ENCODE measurements around the gene WRNIP1. TPM values are rescaled to one million over a fixed set of nuclear protein-coding genes. Genes with fewer than 3 reads are reported as not detected.

WRNIP1 gene
- total RNA-seq, 1 experiment from 2014 or later = 38.1 TPM

- H3K27me3 Mint-ChIP-seq (ENCODE audit: low read depth) = no peaks in the 10 kb centered on the region; the same call in 1 of the 2 replicates
- Histone ChIP-seq H4K5ac (ENCODE audit: insufficient read length, low read depth, low read length) (no peak overlapping the region), H2AK5ac (ENCODE audit: insufficient read length, low read length) (no peak overlapping the region), H3K4me2 (ENCODE audit: insufficient read depth, insufficient read length, low read length) (no peak overlapping the region), H2BK20ac (ENCODE audit: low read depth, low read length, poor library complexity, severe bottlenecking) (no peak overlapping the region), H4K91ac (ENCODE audit: insufficient read length, low read depth, low read length) (no peak overlapping the region), H3K27me3 (ENCODE audit: insufficient read depth, low read length) (no peaks in the 10 kb centered on the region), H3K4me1 (ENCODE audit: insufficient read depth, low read length) (no peaks in the 10 kb centered on the region), H3K27ac (ENCODE audit: insufficient read length, low read depth, low read length) (no peak overlapping the region), H3K23ac (ENCODE audit: insufficient read length, low read depth, low read length) (no peak overlapping the region), H3K9me3 (ENCODE audit: control insufficient read depth, low read depth, low read length) (no peaks in the 10 kb centered on the region), H3K79me2 (ENCODE audit: insufficient read depth, low read length) (no peaks in the 10 kb centered on the region), H3K23me2 (ENCODE audit: insufficient read length, low read depth, low read length, poor library complexity, severe bottlenecking) (no peaks in the 10 kb centered on the region), H3T11ph (ENCODE audit: low read length) (no peak overlapping the region), H3K9ac (ENCODE audit: extremely low read depth, insufficient read length, low read length) (no peak overlapping the region), H4K20me1 (ENCODE audit: control insufficient read depth, insufficient read depth, insufficient read length) (no peaks in the 10 kb centered on the region), H2AFZ (ENCODE audit: low read length) (no peak overlapping the region), H3K4ac (ENCODE audit: low read depth, low read length) (no peak overlapping the region), H3K18ac (ENCODE audit: insufficient read length, low read depth, low read length) (no peak overlapping the region), H2BK120ac (ENCODE audit: low read depth, low read length, poor library complexity, severe bottlenecking) (no peak overlapping the region), H4K8ac (replicated peaks; ENCODE audit: insufficient read length, low read depth, low read length) (no peak overlapping the region), H3K56ac (ENCODE audit: insufficient read length, low read depth, low read length) (no peak overlapping the region), H3K14ac (ENCODE audit: insufficient read depth, low read length) (no peak overlapping the region), H2BK15ac (ENCODE audit: low read depth, low read length) (no peak overlapping the region), H3K79me1 (ENCODE audit: insufficient read depth, low read depth, low read length, poor library complexity, severe bottlenecking) (no peaks in the 10 kb centered on the region), H2BK5ac (ENCODE audit: insufficient read length, low read length) (no peak overlapping the region), H2BK12ac (ENCODE audit: insufficient read length, low read depth, low read length) (no peak overlapping the region)
- no peak overlapping the region for H3K4me3 Mint-ChIP-seq
- TF ChIP-seq CTCF (conservative IDR thresholded peaks at IDR 0.05) = no peak
- no peak for DNase-seq
- no CpG with 5 or more reads among the region's 5 CpGs for WGBS (ENCODE audit: extremely low coverage, insufficient read length, low lambda C conversion rate)
- peaks cover 10 to 14% (median 12%) of the 10 kb centered on the region in 3 experiments; a peak in 6 of 7 replicates for H3K36me3 Mint-ChIP-seq (ENCODE audit: insufficient read depth in 1 of 3, low read depth in 3 of 3)
- H3K4me1 Mint-ChIP-seq = peaks cover 10 to 12% of the 10 kb centered on the region in 2 experiments
- H3K9me3 Mint-ChIP-seq = peaks cover 11 to 26% of the 10 kb centered on the region in 2 experiments; a peak in 4 of 5 replicates
- no peak overlapping the region for H3K27ac Mint-ChIP-seq
Measured at GRCh38 chr6:2715737-2716136, 49.5 kb upstream of the WRNIP1 start.
